Left ventricle myocardium inferior (tissue), 1 donor: ENCODE measurements around the gene CDH24. TPM values are rescaled to one million over a fixed set of nuclear protein-coding genes. Genes with fewer than 3 reads are reported as not detected.
A peak's percentile ranks its signal among the peaks of the same experiment; 100 is the strongest.
"Not testable (repeated sequence)": the region's sequence is repeated elsewhere in the genome, so short reads cannot be mapped to it uniquely, and the experiment has no call there.

Experiments used
- DNase-seq: peaks from one replicate; pipeline ENCODE4 v3.0.0-alpha.2; 2020
- H3K27ac ChIP-seq: fragments of 200-600 bp; replicated peaks from 2 replicates; pipeline ENCODE4 v1.8.0; 2021
- H3K27me3 ChIP-seq: fragments of 200-600 bp; 2 replicates; pipeline ENCODE4 v1.8.0; 2021; ENCODE audit warnings: low read depth
- H3K36me3 ChIP-seq: fragments of 200-600 bp; 2 replicates; pipeline ENCODE4 v1.8.0; 2021
- H3K4me1 ChIP-seq: fragments of 200-600 bp; 2 replicates; pipeline ENCODE4 v1.8.0; 2021
- H3K4me3 ChIP-seq: fragments of 200-600 bp; 2 replicates; pipeline ENCODE4 v1.8.0; 2021; ENCODE audit warnings: mild to moderate bottlenecking, moderate library complexity
- H3K9me3 ChIP-seq: fragments of 200-600 bp; replicated peaks from 2 replicates; pipeline ENCODE4 v1.8.0; 2021
- intact Hi-C: fragments of 100-400 bp; cut with micrococcal nuclease; formaldehyde crosslinking; loops from one replicate; pipeline ENCODE4 v1.11.0; 2022
- total RNA-seq: library from RNA; stranded (reverse); fragmentation: NEBNext Ultra II Directional; extraction: Animal tissue kit (Norgen Biotek cat#: 25700); gene quantifications from one replicate; pipeline ENCODE4 v1.2.1, GENCODE V29; 2021
- TF ChIP-seq, protein P1 (sequence below): fragments of 200-600 bp; IDR thresholded peaks from 2 replicates; pipeline ENCODE4 v1.8.0; 2021; ENCODE audit warnings: antibody characterized with exemption, mild to moderate bottlenecking, borderline replicate concordance
- donor health status: DM: no; HTN: yes; CAD: no; lungs with severe emphysema.

The CDH24 gene
- total RNA-seq, 1 donor from 2014 or later, result 2.1 TPM

DNA sequence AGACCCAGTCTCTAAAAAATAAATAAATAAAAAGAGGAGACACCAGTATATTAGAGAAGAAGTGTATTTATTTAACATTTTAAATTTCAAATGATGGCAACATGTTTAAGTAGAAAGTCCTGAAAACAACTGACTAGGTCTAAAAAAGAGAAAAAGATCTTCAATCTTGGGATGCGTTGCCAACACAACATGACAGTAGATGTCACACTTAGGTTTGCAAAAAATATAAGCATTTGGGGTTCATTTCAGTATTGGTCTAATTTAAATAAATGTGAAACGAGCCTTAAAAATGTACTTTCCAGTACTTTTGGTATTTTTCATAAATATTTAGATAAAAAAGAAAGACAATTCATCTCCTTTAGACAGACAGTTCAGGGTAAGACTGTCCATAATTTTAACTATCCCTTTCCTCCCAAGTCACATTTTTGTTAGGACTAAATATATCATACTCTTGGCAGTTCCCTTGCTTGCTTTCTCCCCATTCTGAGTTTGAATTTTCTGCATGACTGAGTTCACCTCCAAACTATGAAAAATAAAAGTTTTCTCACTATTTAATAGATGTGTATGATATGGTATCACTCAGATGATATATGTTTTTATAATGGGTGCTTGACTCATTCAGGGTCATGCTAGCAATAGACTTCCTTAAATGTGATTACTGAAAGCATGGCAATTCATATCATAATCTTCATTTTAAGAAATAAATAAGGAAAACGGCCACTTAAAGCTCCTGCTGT lies 51.7 kb downstream of the CDH24 start:
- H3K36me3 ChIP-seq, result no peaks in the 10 kb centered on the region
- H3K4me3 ChIP-seq, result peak overlapping the region; percentile 87
- no peaks in the 10 kb centered on the region for H3K9me3 ChIP-seq
- H3K27me3 ChIP-seq, result no peaks in the 10 kb centered on the region
- no peak overlapping the region for H3K27ac ChIP-seq
- H3K4me1 ChIP-seq, result peaks cover 38% of the 10 kb centered on the region
- intact Hi-C loops, result no loop called here
- no peak for DNase-seq
- TF ChIP-seq, protein P1, sequence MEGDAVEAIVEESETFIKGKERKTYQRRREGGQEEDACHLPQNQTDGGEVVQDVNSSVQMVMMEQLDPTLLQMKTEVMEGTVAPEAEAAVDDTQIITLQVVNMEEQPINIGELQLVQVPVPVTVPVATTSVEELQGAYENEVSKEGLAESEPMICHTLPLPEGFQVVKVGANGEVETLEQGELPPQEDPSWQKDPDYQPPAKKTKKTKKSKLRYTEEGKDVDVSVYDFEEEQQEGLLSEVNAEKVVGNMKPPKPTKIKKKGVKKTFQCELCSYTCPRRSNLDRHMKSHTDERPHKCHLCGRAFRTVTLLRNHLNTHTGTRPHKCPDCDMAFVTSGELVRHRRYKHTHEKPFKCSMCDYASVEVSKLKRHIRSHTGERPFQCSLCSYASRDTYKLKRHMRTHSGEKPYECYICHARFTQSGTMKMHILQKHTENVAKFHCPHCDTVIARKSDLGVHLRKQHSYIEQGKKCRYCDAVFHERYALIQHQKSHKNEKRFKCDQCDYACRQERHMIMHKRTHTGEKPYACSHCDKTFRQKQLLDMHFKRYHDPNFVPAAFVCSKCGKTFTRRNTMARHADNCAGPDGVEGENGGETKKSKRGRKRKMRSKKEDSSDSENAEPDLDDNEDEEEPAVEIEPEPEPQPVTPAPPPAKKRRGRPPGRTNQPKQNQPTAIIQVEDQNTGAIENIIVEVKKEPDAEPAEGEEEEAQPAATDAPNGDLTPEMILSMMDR, result no peak

DNA sequence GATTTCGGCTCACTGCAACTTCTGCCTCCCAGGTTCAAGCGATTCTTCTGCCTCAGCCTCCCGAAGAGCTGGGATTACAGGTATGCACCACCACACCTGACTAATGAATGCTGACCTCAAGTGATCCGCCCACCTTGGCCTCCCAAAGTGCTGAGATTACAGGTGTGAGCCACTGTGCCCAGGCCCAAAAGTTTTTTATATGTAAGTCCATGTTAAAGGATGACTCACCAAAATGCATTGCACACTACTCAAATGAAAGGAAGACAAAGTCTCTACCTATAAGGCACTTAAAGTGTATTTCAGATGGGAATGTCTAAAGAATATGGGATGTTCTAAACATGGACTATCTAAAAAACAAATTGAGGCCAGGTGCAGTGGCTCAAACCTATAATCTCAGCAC lies 53.0 kb downstream of the CDH24 start:
- H3K4me3 ChIP-seq, DNase-seq, H3K27ac ChIP-seq, H3K27me3 ChIP-seq, intact Hi-C loops, H3K9me3 ChIP-seq, H3K36me3 ChIP-seq: not testable (repeated sequence)
- peaks cover 28% of the 10 kb centered on the region for H3K4me1 ChIP-seq

DNA sequence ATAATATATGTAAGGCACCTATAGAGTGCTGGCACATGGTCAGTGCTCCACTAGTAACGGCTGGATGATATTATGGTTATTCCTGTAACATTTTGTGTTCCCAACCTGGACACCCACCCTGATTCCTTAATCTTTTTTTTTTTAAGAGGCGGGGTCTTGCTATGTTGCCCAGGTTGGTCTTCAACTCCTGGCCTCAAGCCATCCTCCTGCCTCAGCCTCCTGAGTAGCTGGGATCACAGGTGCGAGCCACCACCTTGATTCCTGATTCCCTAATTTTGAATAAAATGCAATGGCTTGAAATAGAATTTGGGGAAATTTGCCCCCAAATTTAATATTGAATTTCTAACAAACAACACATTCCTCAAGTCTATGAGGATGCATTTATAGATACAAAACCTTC lies 54.7 kb downstream of the CDH24 start:
- DNase-seq, result no peak
- Histone ChIP-seq H3K4me3 (no peak overlapping the region), H3K27me3 (no peaks in the 10 kb centered on the region), H3K4me1 (peaks cover 29% of the 10 kb centered on the region), H3K27ac (no peak overlapping the region), H3K36me3 (no peaks in the 10 kb centered on the region), H3K9me3 (no peaks in the 10 kb centered on the region)
- intact Hi-C loops, result no loop called here
- TF ChIP-seq, protein P1, result no peak

DNA sequence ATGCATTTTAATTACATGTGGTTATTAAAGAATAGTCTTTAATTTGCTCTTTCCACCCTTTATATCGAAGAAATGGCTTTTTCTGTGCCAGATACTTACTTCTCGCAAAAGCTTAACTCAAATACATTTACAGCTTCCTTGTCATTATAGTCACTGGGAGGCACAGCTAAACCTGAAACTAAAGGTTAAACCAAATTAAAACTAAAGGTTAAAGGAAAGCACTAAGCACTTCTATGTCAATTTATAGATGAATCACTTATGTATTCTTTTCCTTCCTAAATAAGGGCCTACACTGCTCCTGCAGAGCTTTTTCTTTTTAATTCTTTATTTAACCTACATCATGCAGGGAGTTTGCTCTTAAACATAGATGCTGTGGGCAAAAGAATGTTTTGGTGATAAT lies 56.5 kb downstream of the CDH24 start:
- DNase-seq, result no peak
- Histone ChIP-seq H3K27me3 (no peaks in the 10 kb centered on the region), H3K27ac (no peak overlapping the region), H3K4me1 (peaks cover 14% of the 10 kb centered on the region), H3K9me3 (no peaks in the 10 kb centered on the region), H3K36me3 (no peaks in the 10 kb centered on the region), H3K4me3 (no peak overlapping the region)
- intact Hi-C loops, result no loop called here
- TF ChIP-seq, protein P1, result no peak

DNA sequence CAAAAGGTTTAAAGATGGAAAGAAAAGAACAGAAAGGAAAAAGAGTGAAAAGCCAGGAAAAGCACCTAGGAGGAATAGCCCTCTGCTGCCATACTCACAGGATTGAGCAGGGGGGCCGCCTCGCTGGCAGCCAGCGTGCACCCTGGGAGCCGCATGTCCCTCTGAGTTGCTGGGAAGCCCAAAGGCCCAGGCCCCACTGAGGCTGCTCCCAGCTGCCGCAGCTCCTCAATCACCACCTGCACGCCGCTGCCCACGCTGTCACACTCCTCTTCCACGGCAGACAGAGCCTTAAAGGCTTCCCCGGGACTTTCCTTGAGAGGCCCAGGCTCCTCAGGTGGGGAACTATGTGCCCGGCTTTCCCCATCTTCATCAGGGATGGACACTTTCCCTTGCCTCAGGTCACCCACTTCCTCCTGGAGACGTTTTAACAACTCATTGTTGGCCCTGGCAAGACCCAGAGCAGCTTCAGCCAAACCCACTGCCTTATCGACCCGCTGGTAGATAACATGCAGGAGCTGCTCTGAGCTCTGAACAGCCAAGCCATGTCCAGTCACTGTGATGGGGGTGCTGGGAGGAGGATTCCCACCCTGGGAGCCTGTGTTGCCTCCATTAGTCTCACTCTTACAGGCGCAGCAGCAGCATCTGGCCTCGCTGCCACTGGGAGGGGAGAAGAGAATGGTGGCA lies 58.8 kb downstream of the CDH24 start:
- intact Hi-C loops, result no loop called here
- TF ChIP-seq, protein P1, result no peak
- no peaks in the 10 kb centered on the region for H3K36me3 ChIP-seq
- H3K4me3 ChIP-seq, result no peak overlapping the region
- H3K27ac ChIP-seq, result no peak overlapping the region
- peaks cover 21% of the 10 kb centered on the region for H3K4me1 ChIP-seq
- H3K27me3 ChIP-seq, result no peaks in the 10 kb centered on the region
- DNase-seq, result no peak
- H3K9me3 ChIP-seq, result no peaks in the 10 kb centered on the region
